Gastroesophageal sphincter (tissue), 3 donors: ENCODE measurements around the gene MPZL3.

Experiments
- EP300 ChIP-seq: sonication (generic); formaldehyde crosslinking; IDR thresholded peaks from one replicate; pipeline ENCODE4 v1.6.1; 2017; ENCODE audit warnings: antibody characterized with exemption, mild to moderate bottlenecking
- POLR2A ChIP-seq, 2 donors: fragments of 450-650 bp; IDR thresholded peaks; one replicate each; pipeline ENCODE4 v1.6.1; 2017; ENCODE audit warnings: antibody characterized with exemption in 2 of 2, mild to moderate bottlenecking in 2 of 2, moderate library complexity in 1 of 2
- TF ChIP-seq, protein P1 (sequence below), 4 experiments: fragments of 200-600 bp in 2 of 4; fragments of 450-650 bp in 2 of 4; sonication (generic) in 1 of 4; IDR thresholded peaks; one replicate each; pipeline ENCODE4 v1.5.1; 2017 to 2019; ENCODE audit warnings: antibody characterized with exemption in 4 of 4, mild to moderate bottlenecking in 2 of 4, moderate library complexity in 2 of 4

GRCh38 chr11:118215765-118216164 lies 36.4 kb downstream of the MPZL3 start:
- TF ChIP-seq, protein P1, sequence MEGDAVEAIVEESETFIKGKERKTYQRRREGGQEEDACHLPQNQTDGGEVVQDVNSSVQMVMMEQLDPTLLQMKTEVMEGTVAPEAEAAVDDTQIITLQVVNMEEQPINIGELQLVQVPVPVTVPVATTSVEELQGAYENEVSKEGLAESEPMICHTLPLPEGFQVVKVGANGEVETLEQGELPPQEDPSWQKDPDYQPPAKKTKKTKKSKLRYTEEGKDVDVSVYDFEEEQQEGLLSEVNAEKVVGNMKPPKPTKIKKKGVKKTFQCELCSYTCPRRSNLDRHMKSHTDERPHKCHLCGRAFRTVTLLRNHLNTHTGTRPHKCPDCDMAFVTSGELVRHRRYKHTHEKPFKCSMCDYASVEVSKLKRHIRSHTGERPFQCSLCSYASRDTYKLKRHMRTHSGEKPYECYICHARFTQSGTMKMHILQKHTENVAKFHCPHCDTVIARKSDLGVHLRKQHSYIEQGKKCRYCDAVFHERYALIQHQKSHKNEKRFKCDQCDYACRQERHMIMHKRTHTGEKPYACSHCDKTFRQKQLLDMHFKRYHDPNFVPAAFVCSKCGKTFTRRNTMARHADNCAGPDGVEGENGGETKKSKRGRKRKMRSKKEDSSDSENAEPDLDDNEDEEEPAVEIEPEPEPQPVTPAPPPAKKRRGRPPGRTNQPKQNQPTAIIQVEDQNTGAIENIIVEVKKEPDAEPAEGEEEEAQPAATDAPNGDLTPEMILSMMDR (IDR thresholded peaks at IDR 0.05): no peak
- TF ChIP-seq POLR2A (IDR thresholded peaks at IDR 0.05): no peak
- no peak for TF ChIP-seq EP300
